ENCODE data around the gene TRAF6. TPM values are rescaled to one million over a fixed set of nuclear protein-coding genes. Genes with fewer than 3 reads are reported as not detected.
"Not testable (repeated sequence)": the region's sequence is repeated elsewhere in the genome, so short reads cannot be mapped to it uniquely, and the experiment has no call there.

TRAF6 gene
- total RNA-seq, 5 donors from 2014 or later (not counting 1 experiment from before 2014, with no cell fraction given): 17.3 to 26.0 (median 19.4) TPM

GRCh38 chr11:36488096-36488495, 22.0 kb downstream of the TRAF6 start:
- Mint-ChIP-seq H3K27me3 (no peaks in the 10 kb centered on the region), H3K4me3 (no peak overlapping the region), H3K36me3 (peaks cover 54% of the 10 kb centered on the region), H3K4me1 (peaks cover 24 to 41% (median 34%) of the 10 kb centered on the region in 3 donors), H3K9me3 (peaks cover 0 to 2% (median 0%) of the 10 kb centered on the region in 3 donors), H3K27ac (peak overlapping the region; percentile 11 to 69)
- Histone ChIP-seq H3K36me3 (ENCODE audit: control insufficient read depth in 2 of 2, extremely low read depth in 1 of 2, insufficient read depth in 1 of 2, low read length in 1 of 2) (peaks cover 16 to 58% of the 10 kb centered on the region in 2 donors), H3K27me3 (replicated peaks in 1 of 2; ENCODE audit: control insufficient read depth in 2 of 2, extremely low read depth in 1 of 2, insufficient read depth in 2 of 2, low read length in 1 of 2) (no peaks in the 10 kb centered on the region), H3K4me1 (ENCODE audit: control insufficient read depth in 1 of 2, extremely low read depth in 1 of 2, insufficient read depth in 2 of 2, low read length in 2 of 2) (peaks cover 2 to 9% of the 10 kb centered on the region in 2 experiments), H3K4me3 (ENCODE audit: control insufficient read depth in 1 of 2, extremely low read depth in 1 of 2, low read length in 1 of 2) (no peak overlapping the region), H3K9me3 (no peaks in the 10 kb centered on the region), H3K27ac (ENCODE audit: low read length) (no peak overlapping the region)
- POLR2A ChIA-PET: no interaction called here
- peak in 2 of 4 experiments; percentile 16 to 23 for ATAC-seq (replicated peaks in 1 of 4)
- CTCF ChIA-PET: interaction anchor here in 1 of 2 donors (0.6 to 3.0 kb wide), 4 partner anchors 9 to 198 kb away, joined by 3 to 13 read pairs (median 8); no protein-coding TSS in a partner anchor
- WGBS (ENCODE audit: insufficient coverage): no CpG with 5 or more reads among the region's 5 CpGs
- peak in 1 of 35 experiments; percentile 13 for DNase-seq

DNA sequence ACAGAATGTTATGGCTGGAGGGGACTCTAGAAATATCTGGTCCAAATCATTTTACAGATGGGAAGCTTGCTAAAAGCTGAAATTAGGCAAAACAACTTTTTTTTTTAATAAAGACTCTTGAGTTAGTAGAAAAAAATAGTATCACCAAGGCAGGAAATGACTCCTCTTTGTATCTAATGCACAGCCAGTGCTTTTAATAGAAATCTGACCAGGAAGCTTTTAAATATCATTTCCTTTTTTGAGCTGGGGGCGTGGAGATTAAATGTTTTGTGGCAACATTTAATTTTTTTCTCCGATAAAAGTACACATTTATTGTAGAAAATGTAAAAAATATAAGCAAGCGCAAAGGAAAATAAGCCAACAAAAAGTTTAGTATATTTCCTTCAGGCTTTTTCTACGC, 22.5 kb downstream of the TRAF6 start:
- peak overlapping the region; percentile 11 to 71 for H3K27ac Mint-ChIP-seq
- ATAC-seq (replicated peaks in 1 of 4) (no peak), DNase-seq (no peak)
- no peak overlapping the region for H3K27ac ChIP-seq (ENCODE audit: low read length)
- no peak overlapping the region for H3K4me3 ChIP-seq (ENCODE audit: control insufficient read depth in 1 of 2, extremely low read depth in 1 of 2, low read length in 1 of 2)
- no peaks in the 10 kb centered on the region for H3K27me3 ChIP-seq (replicated peaks in 1 of 2; ENCODE audit: control insufficient read depth in 2 of 2, extremely low read depth in 1 of 2, insufficient read depth in 2 of 2, low read length in 1 of 2)
- H3K36me3 ChIP-seq (ENCODE audit: control insufficient read depth in 2 of 2, extremely low read depth in 1 of 2, insufficient read depth in 1 of 2, low read length in 1 of 2): peaks cover 16 to 55% of the 10 kb centered on the region in 2 donors
- H3K4me1 Mint-ChIP-seq: peaks cover 20 to 43% (median 31%) of the 10 kb centered on the region in 3 donors
- H3K27me3 Mint-ChIP-seq: no peaks in the 10 kb centered on the region
- H3K9me3 Mint-ChIP-seq: peaks cover 0 to 3% (median 0%) of the 10 kb centered on the region in 3 donors
- CTCF ChIA-PET: interaction anchor here in 1 of 2 donors (1.1 to 3.0 kb wide), 3 partner anchors 9 to 197 kb away, joined by 3 to 13 read pairs (median 12); no protein-coding TSS in a partner anchor
- H3K36me3 Mint-ChIP-seq: peaks cover 49% of the 10 kb centered on the region
- H3K4me3 Mint-ChIP-seq: no peak overlapping the region
- WGBS (ENCODE audit: insufficient coverage): no CpG with 5 or more reads among the region's 4 CpGs
- POLR2A ChIA-PET: no interaction called here
- H3K9me3 ChIP-seq: no peaks in the 10 kb centered on the region
- peaks cover 2 to 9% of the 10 kb centered on the region in 2 experiments for H3K4me1 ChIP-seq (ENCODE audit: control insufficient read depth in 1 of 2, extremely low read depth in 1 of 2, insufficient read depth in 2 of 2, low read length in 2 of 2)

DNA sequence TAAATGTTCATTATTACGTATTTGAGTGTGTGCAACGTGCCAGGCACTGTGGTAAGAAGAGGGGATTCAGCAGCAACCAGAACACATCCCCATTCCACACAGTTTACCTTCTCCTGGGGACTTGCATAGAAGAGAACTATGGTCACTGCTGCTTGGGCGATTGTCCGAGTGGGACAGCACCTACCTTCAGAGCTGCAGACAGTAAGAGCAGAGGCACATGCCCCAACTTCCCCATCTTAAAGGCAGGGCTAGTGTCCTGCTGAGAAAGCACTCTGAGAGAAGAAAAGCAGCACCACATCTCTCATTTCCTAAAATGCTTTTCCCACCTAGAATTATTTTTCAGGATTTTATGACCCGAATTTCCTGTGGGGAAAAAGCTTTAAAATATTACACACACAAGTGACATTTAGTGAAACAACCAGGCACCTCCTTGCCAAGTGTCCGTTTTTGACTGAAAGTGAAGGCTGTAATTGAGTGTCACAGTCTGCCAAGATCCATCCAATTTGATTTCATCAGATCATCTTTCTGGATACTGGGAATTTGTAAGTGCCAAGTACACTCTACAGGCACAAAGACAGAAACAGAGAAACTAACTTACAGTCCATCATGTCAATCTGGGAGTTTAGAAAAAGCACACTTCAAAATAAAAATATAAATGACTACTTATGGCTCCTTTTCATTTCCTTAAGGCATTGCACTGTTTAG, 24.6 kb downstream of the TRAF6 start:
- peaks cover 9 to 39% of the 10 kb centered on the region in 2 donors for H3K36me3 ChIP-seq (ENCODE audit: control insufficient read depth in 2 of 2, extremely low read depth in 1 of 2, insufficient read depth in 1 of 2, low read length in 1 of 2)
- Mint-ChIP-seq H3K27ac (no peak overlapping the region), H3K4me1 (peaks cover 18 to 39% (median 29%) of the 10 kb centered on the region in 3 donors), H3K4me3 (no peak overlapping the region), H3K36me3 (peaks cover 33% of the 10 kb centered on the region), H3K9me3 (peaks cover 0 to 3% (median 0%) of the 10 kb centered on the region in 3 donors), H3K27me3 (no peaks in the 10 kb centered on the region)
- no peak for ATAC-seq (replicated peaks in 1 of 4)
- WGBS (ENCODE audit: insufficient coverage): 100% methylated on average over 2 of the region's 6 CpGs
- DNase-seq: no peak
- POLR2A ChIA-PET: no interaction called here
- H3K4me3 ChIP-seq (ENCODE audit: control insufficient read depth in 1 of 2, extremely low read depth in 1 of 2, low read length in 1 of 2): no peak overlapping the region
- H3K4me1 ChIP-seq (ENCODE audit: control insufficient read depth in 1 of 2, extremely low read depth in 1 of 2, insufficient read depth in 2 of 2, low read length in 2 of 2): peaks cover 2 to 9% of the 10 kb centered on the region in 2 experiments
- H3K27me3 ChIP-seq (replicated peaks in 1 of 2; ENCODE audit: control insufficient read depth in 2 of 2, extremely low read depth in 1 of 2, insufficient read depth in 2 of 2, low read length in 1 of 2): no peaks in the 10 kb centered on the region
- H3K27ac ChIP-seq (ENCODE audit: low read length): no peak overlapping the region
- H3K9me3 ChIP-seq: no peaks in the 10 kb centered on the region
- CTCF ChIA-PET: no interaction called here

GRCh38 chr11:36483042-36483441, 27.0 kb downstream of the TRAF6 start:
- H3K9me3 Mint-ChIP-seq; DNase-seq; CTCF ChIA-PET; H3K4me3 ChIP-seq (ENCODE audit: control insufficient read depth in 1 of 2, extremely low read depth in 1 of 2, low read length in 1 of 2); H3K4me1 ChIP-seq (ENCODE audit: control insufficient read depth in 1 of 2, extremely low read depth in 1 of 2, insufficient read depth in 2 of 2, low read length in 2 of 2); H3K27ac Mint-ChIP-seq; POLR2A ChIA-PET; H3K27me3 ChIP-seq (replicated peaks in 1 of 2; ENCODE audit: control insufficient read depth in 2 of 2, extremely low read depth in 1 of 2, insufficient read depth in 2 of 2, low read length in 1 of 2); H3K9me3 ChIP-seq; H3K4me3 Mint-ChIP-seq; ATAC-seq (replicated peaks in 1 of 4); H3K27ac ChIP-seq (ENCODE audit: low read length); H3K27me3 Mint-ChIP-seq: not testable (repeated sequence)
- H3K36me3 Mint-ChIP-seq: peaks cover 14% of the 10 kb centered on the region
- peaks cover 9 to 21% (median 20%) of the 10 kb centered on the region in 3 donors for H3K4me1 Mint-ChIP-seq
- no CpG with 5 or more reads among the region's 4 CpGs for WGBS (ENCODE audit: insufficient coverage)
- H3K36me3 ChIP-seq (ENCODE audit: control insufficient read depth in 2 of 2, extremely low read depth in 1 of 2, insufficient read depth in 1 of 2, low read length in 1 of 2): peaks cover 0 to 20% of the 10 kb centered on the region in 2 donors

DNA sequence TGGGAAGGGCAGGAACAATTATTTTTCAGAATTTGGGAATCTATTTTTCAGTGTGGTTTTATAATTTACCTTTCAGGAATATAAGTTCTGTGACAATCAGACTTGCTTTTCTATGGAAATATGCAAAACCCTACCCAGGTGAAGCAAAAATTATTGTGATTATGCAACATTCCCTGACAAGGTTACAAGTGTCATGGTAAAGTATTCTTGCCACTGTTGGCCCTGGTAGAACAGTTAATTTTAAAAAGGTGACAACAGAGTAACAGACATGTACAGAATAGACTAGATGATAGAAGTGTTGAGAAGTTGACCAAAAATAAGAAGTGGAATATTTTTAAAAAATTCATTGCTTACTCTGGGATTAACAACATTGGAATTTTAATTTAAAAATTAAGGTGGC, 29.2 kb downstream of the TRAF6 start:
- ChIA-PET POLR2A (no interaction called here), CTCF (interaction anchor here in 1 of 2 donors (0.9 to 3.6 kb wide), 4 partner anchors 9 to 128 kb away, joined by 3 to 36 read pairs (median 3); no protein-coding TSS in a partner anchor)
- H3K36me3 ChIP-seq (ENCODE audit: control insufficient read depth in 2 of 2, extremely low read depth in 1 of 2, insufficient read depth in 1 of 2, low read length in 1 of 2): peaks cover 0 to 12% of the 10 kb centered on the region in 2 donors
- DNase-seq (no peak), ATAC-seq (replicated peaks in 1 of 4) (no peak)
- no peaks in the 10 kb centered on the region for H3K9me3 ChIP-seq
- H3K9me3 Mint-ChIP-seq: peaks cover 0 to 3% (median 0%) of the 10 kb centered on the region in 3 donors
- peaks cover 0 to 4% of the 10 kb centered on the region in 2 experiments for H3K4me1 ChIP-seq (ENCODE audit: control insufficient read depth in 1 of 2, extremely low read depth in 1 of 2, insufficient read depth in 2 of 2, low read length in 2 of 2)
- H3K27me3 Mint-ChIP-seq: no peaks in the 10 kb centered on the region
- no peak overlapping the region for H3K4me3 ChIP-seq (ENCODE audit: control insufficient read depth in 1 of 2, extremely low read depth in 1 of 2, low read length in 1 of 2)
- no peaks in the 10 kb centered on the region for H3K27me3 ChIP-seq (replicated peaks in 1 of 2; ENCODE audit: control insufficient read depth in 2 of 2, extremely low read depth in 1 of 2, insufficient read depth in 2 of 2, low read length in 1 of 2)
- H3K27ac ChIP-seq (ENCODE audit: low read length): no peak overlapping the region
- no peak overlapping the region for H3K4me3 Mint-ChIP-seq
- H3K4me1 Mint-ChIP-seq: peaks cover 0 to 10% (median 9%) of the 10 kb centered on the region in 3 donors
- no peak overlapping the region for H3K27ac Mint-ChIP-seq
- H3K36me3 Mint-ChIP-seq: peaks cover 14% of the 10 kb centered on the region

DNA sequence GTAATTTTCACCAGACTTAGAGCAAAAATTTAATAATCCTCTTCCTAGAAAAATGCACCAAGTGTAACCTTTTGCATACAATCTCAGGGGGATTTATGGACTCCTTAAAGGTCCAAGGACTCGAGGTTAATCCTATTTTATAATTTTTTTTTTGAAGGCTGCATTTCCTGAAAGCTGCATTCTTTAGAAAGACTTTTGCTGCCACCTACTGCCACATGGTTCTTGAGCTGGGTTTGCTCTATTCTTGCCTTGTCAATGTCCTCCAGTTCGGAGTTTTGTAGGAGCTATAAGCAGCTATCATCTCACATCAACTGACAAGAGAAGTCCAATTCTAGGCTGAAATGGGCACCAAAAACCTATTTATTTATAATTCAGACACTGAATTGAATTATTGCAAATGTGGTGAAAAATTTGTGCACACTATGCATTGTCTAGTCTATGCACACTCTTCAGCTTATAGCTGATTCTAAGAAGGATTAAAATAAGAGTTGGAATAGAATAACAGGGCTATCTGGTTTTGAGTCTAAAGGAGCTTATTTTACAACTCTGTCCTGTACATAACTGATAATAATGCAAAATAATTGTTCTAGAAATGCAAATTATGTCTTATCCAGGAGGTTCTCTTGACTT, 31.3 kb downstream of the TRAF6 start:
- no CpG with 5 or more reads among the region's 2 CpGs for WGBS (ENCODE audit: insufficient coverage)
- Histone ChIP-seq H3K36me3 (ENCODE audit: control insufficient read depth in 2 of 2, extremely low read depth in 1 of 2, insufficient read depth in 1 of 2, low read length in 1 of 2) (no peaks in the 10 kb centered on the region), H3K4me3 (ENCODE audit: control insufficient read depth in 1 of 2, extremely low read depth in 1 of 2, low read length in 1 of 2) (no peak overlapping the region), H3K9me3 (no peaks in the 10 kb centered on the region), H3K4me1 (ENCODE audit: control insufficient read depth in 1 of 2, extremely low read depth in 1 of 2, insufficient read depth in 2 of 2, low read length in 2 of 2) (peaks cover 0 to 4% of the 10 kb centered on the region in 2 experiments), H3K27ac (ENCODE audit: low read length) (no peak overlapping the region), H3K27me3 (replicated peaks in 1 of 2; ENCODE audit: control insufficient read depth in 2 of 2, extremely low read depth in 1 of 2, insufficient read depth in 2 of 2, low read length in 1 of 2) (no peaks in the 10 kb centered on the region)
- ATAC-seq (replicated peaks in 1 of 4): no peak
- peaks cover 0 to 3% (median 0%) of the 10 kb centered on the region in 3 donors for H3K9me3 Mint-ChIP-seq
- peaks cover 0 to 6% (median 5%) of the 10 kb centered on the region in 3 donors for H3K4me1 Mint-ChIP-seq
- no peak overlapping the region for H3K4me3 Mint-ChIP-seq
- peaks cover 2% of the 10 kb centered on the region for H3K36me3 Mint-ChIP-seq
- H3K27ac Mint-ChIP-seq: no peak overlapping the region
- ChIA-PET POLR2A (interaction anchor here in 1 of 2 donors (0.7 kb wide), 1 partner anchor 103 kb away, joined by 3 read pairs; no protein-coding TSS in a partner anchor), CTCF (interaction anchor here (0.7 to 4.0 kb wide), 24 partner anchors 9 to 863 kb away, joined by 3 to 56 read pairs (median 4); partner anchors contain the start of genes COMMD9 (in 2 of the 2) and TRAF6 (in 1 of the 2))
- H3K27me3 Mint-ChIP-seq: no peaks in the 10 kb centered on the region
- peak in 14 of 35 experiments; percentile 8 to 65 (median 17) for DNase-seq

Measured in T-cell (primary cell).